AG04450 (cell line): Measurements from ENCODE around the gene VASH2. TPM values are rescaled to one million over a fixed set of nuclear protein-coding genes. Genes with fewer than 3 reads are reported as not detected.
"Not testable (repeated sequence)": the region's sequence is repeated elsewhere in the genome, so short reads cannot be mapped to it uniquely, and the experiment has no call there.

ENCODE experiments used
- CTCF ChIA-PET: fragments of 300-600, 350-600 bp; formaldehyde crosslinking; extraction: SDS; loops from one replicate; lab custom pipeline; 2022; ENCODE audit warnings: antibody characterized with exemption, inconsistent platforms; lab: Charles Lee
- POLR2A ChIA-PET: fragments of 350-600 bp; formaldehyde crosslinking; extraction: SDS; loops from one replicate; lab custom pipeline; 2021; ENCODE audit warnings: antibody characterized with exemption, inconsistent platforms; lab: Yijun Ruan, JAX
- DNase-seq: peaks from one replicate; pipeline ENCODE4 v3.0.0-alpha.2; 2011; ENCODE audit warnings: low read depth, low spot score
- H3K27ac ChIP-seq: one replicate; pipeline ENCODE4 v1.5.1; 2012; ENCODE audit warnings: low read depth, low read length, control low read depth
- H3K27me3 ChIP-seq: one replicate; pipeline ENCODE4 v1.6.0; 2012; ENCODE audit warnings: low read length; ENCODE audit not compliant: control insufficient read depth, insufficient read depth
- H3K4me3 ChIP-seq: 2 replicates; pipeline ENCODE4 v1.5.1; 2011; ENCODE audit warnings: mild to moderate bottlenecking, low read depth, low read length, control low read depth
- H3K9me3 ChIP-seq: 2 replicates; pipeline ENCODE4 v1.5.1; 2012; ENCODE audit warnings: low read length; ENCODE audit not compliant: control insufficient read depth, insufficient read depth
- CTCF ChIP-seq: IDR thresholded peaks from 2 replicates; pipeline ENCODE4 v1.5.1; 2011; ENCODE audit warnings: low read depth, low read length, control low read depth, inconsistent platforms
- polyA plus RNA-seq: library from polyadenylated mRNA; depleted of rRNA; stranded (reverse); fragments of >200 nt; gene quantifications from 2 replicates; pipeline ENCODE4 v1.2.3, GENCODE V29; 2011

The VASH2 gene
- polyA plus RNA-seq, 1 experiment, result 4.2 TPM

DNA sequence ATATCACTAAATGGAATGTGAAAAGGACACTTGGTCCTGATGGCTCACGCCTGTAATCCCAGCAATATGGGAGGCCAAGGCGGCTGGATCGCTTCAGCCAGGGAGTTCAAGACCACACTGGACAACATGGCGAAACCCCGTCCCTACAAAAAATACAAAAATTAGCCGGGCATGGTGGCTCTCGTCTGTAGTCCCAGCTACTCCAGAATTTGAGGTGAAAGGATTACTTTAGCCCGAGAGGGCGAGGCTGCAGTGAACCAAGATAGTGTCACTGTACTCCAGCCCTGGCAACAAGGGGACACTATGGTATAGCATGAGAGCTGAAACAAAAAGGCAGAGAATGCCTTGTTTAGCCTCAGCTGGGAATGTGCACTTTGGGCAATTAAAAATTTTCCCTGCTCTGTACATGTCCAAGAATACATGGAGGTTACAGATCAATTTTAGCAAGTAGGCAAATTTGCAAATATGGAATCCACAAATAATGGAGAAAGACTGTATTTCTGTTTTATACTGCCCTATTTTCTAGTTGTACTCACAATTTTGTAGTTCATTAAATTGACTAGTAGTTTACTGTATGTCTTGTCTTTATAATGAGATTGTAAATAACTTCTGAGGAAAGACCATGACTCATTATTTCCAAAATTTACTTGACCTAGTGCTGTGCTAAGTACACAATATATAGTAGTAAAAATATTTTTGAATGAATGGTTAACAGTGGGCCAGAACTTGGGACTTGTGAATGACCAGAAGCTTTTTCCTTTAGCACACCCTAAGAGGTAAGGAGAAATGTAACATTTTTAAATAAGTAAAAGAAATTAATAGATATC lies 67.3 kb downstream of the VASH2 start:
- H3K9me3 ChIP-seq, result no peaks in the 10 kb centered on the region; the same call in 1 of the 2 replicates
- ChIA-PET CTCF (no interaction called here), POLR2A (no interaction called here)
- no peak for TF ChIP-seq CTCF
- peaks cover 4% of the 10 kb centered on the region for H3K27me3 ChIP-seq
- no peak overlapping the region for H3K27ac ChIP-seq
- H3K4me3 ChIP-seq, result no peak overlapping the region
- no peak for DNase-seq

- ChIA-PET POLR2A (no interaction called here), CTCF (no interaction called here)
- DNase-seq, result no peak
- no peak for TF ChIP-seq CTCF
- no peak overlapping the region for H3K4me3 ChIP-seq
- H3K9me3 ChIP-seq, result no peaks in the 10 kb centered on the region; the same call in 1 of the 2 replicates
- H3K27me3 ChIP-seq, result peaks cover 4% of the 10 kb centered on the region
- H3K27ac ChIP-seq, result no peak overlapping the region
Measured at GRCh38 chr1:213019450-213019849, 69.1 kb downstream of the VASH2 start.

DNA sequence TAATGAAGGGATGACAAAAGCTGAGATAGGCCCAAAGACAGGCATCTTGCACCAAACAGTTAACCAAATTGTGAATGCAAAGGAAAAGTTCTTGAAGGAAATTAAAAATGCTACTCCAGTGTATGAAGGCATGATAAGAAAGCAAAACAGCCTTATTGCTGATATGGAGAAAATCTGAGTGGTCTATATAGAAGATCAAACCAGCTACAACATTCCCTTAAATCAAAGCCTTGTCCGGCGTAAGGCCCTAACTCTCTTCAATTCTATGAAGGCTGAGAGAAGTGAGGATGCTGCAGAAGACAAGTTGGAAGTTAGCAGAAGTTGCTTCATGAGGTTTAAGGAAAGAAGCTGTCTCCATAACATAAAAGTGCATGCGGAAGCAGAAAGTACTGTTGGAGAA lies 69.7 kb downstream of the VASH2 start:
- TF ChIP-seq CTCF, result no peak
- Histone ChIP-seq H3K4me3 (no peak overlapping the region), H3K27me3 (peaks cover 4% of the 10 kb centered on the region), H3K27ac (no peak overlapping the region), H3K9me3 (no peaks in the 10 kb centered on the region; the same call in 1 of the 2 replicates)
- POLR2A ChIA-PET, result no interaction called here
- no peak for DNase-seq
- CTCF ChIA-PET, result no interaction called here

GRCh38 chr1:213027024-213027423 lies 76.7 kb downstream of the VASH2 start:
- CTCF ChIA-PET, POLR2A ChIA-PET, H3K4me3 ChIP-seq: not testable (repeated sequence)

DNA sequence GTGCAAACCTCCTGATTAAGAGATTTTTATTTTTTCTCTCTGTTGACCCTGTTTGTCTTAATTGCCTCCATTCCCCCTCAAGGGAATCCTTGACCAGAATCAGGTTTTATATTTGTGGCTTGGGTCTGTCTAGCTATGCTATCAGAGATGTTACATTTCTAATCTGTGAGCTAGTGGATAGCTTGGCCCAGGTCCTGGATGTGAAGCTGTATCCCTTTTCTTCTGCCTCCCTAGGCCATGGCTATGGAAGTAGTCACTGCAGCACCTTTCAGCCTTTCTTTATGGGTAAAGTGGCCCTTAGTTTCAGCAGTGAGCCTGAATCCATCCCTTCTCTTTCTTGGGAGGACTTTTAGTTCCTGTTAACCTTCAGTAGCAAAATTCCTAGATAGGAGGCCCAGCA lies 82.3 kb downstream of the VASH2 start:
- ChIA-PET POLR2A (interaction anchor here (0.6 kb wide), 1 partner anchor 54 kb away, joined by 3 read pairs; no protein-coding TSS in a partner anchor), CTCF (no interaction called here)
- TF ChIP-seq CTCF, result no peak
- no peak for DNase-seq
- Histone ChIP-seq H3K9me3 (no peaks in the 10 kb centered on the region), H3K4me3 (no peak overlapping the region), H3K27me3 (peaks cover 9% of the 10 kb centered on the region), H3K27ac (no peak overlapping the region)

More at GRCh38 chr1:213027024-213027423, 76.7 kb downstream of the VASH2 start:
- not testable (repeated sequence) for H3K9me3 ChIP-seq, H3K27ac ChIP-seq, H3K27me3 ChIP-seq, DNase-seq
